Fibroblast of skin of abdomen (primary cell): ENCODE data around the gene CTH.
"Not testable (repeated sequence)": the region's sequence is repeated elsewhere in the genome, so short reads cannot be mapped to it uniquely, and the experiment has no call there.

Experiments
- DNase-seq: peaks from one replicate; pipeline ENCODE4 v3.0.0-alpha.2; 2013

CTH gene

DNA sequence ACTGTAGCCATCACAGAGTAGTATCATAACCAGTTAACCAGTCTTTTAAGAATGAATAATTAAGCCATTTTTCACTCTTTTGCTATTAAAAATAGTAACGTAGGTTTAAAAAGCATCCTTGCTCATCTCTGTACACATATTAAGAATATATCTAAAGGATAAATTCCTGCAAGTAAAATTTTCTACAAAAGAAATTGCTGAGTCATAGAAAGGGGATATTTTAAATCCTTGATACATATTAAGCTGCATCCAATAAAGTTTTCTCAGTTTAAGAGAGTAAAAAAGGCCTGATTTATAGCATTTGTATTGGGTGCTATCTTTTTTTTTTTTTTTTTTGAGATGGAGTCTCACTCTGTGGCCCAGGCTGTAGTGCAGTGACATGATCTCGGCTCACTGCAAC is 1.9 kb upstream of the CTH start:
- DNase-seq, result no peak

DNA sequence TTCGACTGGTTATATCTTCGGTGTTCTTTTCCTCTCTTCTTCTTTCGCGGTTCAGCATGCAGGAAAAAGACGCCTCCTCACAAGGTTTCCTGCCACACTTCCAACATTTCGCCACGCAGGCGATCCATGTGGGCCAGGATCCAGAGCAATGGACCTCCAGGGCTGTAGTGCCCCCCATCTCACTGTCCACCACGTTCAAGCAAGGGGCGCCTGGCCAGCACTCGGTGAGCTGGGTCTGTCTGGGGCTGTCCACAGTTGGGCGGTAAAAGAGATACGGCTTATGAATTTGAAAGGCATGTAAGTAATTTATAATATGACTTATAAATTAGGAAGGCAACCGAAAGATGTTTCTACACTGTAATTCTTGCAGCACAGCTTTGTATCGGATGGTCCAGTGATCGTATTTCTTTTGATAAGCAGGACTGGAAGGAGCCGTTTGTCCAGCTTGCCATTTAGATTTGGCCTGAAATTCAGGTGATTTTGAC is 334 bp downstream of the CTH start:
- DNase-seq, result no peak

DNA sequence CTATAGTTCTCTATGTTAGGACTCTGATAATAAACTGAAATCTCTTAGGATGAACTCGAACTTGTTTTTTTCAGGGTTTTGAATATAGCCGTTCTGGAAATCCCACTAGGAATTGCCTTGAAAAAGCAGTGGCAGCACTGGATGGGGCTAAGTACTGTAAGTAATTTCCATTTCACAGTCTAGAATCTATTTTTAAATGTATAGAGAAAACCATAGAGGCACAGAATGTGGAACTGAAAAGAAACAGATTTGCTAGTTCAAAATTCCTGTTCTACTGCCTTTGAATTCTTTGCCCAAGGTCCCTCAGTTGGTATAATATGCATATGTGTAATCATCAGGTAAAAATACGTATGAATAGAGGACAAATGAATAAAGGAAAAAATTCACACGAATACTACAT is 4.8 kb downstream of the CTH start:
- DNase-seq, result no peak

DNA sequence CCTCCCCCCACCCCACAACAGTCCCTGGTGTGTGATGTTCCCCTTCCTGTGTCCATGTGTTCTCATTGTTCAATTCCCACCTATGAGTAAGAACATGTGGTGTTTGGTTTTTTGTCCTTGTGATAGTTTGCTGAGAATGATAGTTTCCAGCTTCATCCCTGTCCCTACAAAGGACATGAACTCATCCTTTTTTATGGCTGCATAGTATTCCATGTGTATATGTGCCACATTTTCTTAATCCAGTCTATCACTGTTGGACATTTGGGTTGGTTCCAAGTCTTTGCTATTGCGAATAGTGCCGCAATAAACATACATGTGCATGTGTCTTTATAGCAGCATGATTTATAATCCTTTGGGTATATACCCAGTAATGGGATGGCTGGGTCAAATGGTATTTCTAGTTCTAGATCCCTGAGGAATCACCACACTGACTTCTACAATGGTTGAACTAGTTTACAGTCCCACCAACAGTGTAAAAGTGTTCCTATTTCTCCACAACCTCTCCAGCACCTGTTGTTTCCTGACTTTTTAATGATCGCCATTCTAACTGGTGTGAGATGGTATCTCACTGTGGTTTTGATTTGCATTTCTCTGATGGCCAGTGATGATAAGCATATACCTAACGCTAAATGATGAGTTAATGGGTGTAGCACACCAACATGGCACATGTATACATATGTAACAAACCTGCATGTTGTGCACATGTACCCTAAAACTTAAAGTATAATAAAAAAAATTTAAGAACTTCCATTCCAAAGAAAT is 8.1 kb downstream of the CTH start:
- not testable (repeated sequence) for DNase-seq

DNA sequence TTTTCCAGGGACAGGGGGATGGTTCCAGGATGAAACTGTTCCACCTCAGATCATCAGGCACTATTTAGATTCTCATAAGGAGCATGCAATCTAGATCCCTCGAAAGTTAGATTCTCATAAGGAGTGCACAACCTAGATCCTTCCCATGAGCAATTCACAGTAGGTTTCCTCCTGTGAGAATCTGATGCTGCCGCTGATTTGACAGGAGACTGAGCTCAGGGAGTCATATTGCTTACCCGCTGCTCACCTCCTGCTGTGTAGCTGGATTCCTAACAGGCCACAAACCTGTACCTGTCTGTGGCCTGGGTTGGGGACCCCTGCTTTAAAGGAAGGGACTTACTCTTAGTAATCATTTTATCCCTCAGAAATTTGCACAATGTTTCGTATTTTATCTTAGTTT is 9.3 kb downstream of the CTH start:
- no peak for DNase-seq

DNA sequence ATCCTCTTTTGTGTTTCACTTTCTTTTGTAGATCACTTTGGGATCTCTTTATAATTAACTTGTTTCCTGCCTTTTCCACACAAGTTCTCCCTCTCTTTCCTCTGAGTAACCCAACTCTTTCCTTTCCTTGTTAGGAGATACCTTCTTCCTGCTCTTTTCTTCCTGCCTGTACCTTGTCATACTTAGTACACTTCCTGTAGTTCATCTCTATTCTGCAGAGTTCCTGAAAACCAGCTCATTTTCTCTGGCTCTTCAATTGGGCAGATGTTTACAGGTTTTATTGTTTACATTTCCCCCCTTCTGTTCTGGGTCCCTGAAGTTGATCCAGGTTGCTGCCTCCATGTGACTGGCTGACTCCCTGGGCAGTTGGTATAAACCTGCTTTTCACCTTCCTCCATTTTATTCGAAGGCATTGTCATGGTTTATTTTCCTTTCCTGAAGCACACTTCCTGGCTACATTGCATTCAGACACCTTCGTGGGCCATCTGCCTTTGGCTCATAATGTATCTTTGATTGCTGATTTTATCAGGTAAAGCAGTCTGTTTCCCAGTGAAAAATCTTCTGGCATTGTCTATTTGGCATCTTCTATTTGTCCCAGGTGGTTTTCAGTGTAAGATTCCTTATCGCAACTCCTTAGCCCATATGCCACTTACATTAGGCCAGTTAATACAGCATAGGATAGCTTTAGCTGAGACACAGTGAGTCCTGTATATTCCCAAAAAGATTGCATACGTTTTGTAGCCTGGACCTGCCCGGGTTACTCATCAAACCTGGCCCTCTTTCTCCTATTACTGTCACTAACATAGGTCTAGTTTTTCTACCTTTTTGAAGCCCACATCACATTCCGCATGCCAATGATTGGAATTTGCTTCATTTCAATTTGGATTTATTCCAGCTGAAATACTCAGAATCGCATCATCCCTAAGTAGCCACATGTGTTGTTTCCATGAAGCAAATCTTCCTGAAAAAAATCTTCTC is 15.4 kb downstream of the CTH start:
- no peak for DNase-seq

DNA sequence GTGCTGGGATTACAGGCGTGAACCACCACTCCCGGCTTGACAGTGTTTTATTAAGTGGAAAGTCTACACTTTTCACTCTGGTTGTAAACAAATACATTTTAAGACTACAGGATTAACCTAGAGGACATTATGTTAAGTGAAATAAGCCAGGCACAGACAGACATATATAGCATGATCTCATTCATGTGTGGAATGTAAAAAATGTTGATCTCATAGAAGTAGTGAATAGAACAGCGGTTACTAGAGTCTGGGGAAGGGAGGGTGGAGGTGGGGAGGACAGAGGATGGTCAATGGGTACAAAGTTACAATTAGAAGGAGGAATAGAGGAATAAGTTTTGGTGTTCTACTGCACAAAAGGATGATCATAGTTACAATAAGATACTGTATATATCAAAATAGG is 16.9 kb downstream of the CTH start:
- peak; percentile 42 for DNase-seq

DNA sequence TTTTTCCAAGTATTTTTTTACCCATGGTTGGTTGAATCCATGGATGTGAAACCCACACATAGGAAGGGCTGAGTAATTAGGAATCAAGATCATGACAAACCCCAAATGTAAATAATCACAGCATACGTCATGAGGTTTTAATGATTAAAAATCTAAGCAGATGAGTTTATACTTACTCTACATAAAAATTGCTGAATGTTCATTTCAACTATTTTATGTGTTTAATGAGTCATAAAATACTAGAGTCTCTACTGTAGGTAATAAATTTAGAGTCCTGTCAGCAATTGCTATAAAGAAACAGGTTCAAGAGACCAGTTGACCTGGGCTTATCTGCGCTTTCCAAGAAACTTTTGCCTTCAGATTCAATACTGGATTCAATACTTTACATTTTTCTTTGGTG is 18.2 kb downstream of the CTH start:
- peak; percentile 48 for DNase-seq

DNA sequence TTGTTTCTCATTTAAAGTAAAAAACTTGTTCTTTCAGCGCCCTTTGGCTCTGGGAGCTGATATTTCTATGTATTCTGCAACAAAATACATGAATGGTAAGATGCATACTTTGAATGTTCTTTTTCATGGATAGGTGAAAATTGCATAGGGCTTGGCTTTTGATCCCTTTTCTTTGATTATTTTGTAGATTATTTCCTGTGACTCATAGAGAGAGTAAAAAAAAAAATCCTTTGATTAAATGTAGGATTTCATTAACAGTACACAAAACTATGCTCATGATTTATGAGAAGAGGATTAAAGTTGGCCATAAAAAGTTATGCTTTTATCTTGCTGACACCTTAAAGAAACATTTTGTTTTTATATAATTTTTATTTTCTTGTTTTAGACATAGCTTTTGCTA is 18.7 kb downstream of the CTH start:
- no peak for DNase-seq

DNA sequence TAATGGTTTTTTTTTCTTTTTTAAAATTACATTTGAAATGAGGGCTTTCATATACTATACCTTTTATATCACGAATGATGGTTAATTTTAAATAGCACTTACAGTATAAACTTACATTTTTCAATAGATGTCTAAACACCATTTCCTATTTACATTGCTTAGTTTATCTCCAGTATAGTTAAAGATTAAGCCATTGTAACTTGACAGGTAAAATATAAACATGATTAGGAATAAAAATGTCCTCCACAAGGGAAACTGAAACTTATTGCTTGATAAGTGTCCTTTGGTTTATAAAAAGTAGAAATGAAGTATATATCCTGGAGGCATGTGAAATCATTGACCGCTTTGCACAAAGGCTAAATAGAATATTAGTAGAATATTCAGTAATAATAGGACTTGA is 20.2 kb downstream of the CTH start:
- DNase-seq, result no peak

DNA sequence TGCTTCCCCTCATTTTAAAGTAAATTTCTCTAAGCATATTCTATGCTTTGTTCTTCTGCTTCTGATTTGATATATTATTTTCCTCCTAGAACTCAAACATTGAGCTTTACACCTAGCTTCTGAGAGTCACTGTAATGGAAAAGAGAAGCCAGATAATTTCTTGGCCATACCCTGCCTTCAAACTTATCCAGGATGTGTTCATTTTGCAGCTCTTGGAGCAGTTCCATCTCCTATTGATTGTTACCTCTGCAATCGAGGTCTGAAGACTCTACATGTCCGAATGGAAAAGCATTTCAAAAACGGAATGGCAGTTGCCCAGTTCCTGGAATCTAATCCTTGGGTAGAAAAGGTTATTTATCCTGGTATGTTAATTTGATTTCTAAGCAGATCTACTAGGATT is 20.8 kb downstream of the CTH start:
- DNase-seq, result no peak

DNA sequence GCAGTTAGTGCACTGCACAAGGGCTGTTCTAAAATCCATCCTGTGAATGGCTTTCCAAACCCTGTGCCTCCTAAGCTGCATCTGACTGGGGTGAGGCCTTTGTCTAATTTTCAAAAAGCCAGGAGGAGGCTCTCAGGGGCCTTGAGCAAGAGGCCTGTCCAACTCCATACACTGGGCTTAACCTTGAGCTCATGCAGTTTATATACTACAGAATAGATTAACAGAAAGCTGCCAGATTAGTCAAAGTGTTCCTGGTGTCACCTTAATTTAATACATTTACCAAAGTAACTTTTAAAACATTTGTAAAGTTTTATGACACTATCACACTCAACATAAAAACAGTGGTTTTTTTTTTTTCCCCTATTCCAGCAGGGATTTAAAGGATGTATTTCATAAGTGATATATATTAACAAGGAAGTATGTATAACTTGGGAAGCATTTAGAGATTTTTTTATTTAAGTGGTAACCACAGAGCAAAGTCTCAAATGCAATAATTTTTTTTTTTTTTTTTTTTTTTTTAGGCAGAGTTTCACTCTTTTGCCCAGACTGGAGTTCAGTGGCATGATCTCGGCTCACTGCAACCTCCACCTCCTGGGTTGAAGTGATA is 23.3 kb downstream of the CTH start:
- DNase-seq, result no peak

DNA sequence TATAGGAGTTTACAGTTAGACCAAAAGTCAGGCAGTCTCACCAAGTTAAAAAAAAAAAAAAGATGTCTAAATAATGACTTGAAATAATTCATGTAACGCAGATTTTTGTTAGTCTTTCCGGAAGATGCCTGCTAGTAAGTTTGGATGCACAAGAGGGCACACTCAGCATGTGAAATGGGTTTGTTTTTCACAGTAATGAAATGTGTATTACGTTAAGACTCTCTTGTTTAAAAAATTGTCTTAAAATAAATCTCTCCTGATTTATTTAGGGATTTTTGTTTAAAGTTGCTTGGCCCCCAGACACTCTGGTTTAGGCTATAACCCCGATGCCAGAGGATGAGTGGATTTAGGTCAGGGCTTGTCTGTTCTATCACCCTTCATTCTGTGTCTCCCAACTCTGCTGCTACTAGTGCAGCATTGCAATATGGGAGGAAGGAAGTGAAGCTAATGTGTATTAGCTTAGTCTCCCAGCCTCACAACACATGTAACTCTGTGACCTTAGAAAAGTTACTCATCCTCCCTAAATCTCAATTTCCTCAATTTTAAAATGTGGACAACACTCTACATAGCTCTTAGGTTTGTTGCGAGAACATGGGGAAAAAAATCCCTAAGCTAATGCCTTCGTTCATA is 25.7 kb downstream of the CTH start:
- DNase-seq, result peak; percentile 28

DNA sequence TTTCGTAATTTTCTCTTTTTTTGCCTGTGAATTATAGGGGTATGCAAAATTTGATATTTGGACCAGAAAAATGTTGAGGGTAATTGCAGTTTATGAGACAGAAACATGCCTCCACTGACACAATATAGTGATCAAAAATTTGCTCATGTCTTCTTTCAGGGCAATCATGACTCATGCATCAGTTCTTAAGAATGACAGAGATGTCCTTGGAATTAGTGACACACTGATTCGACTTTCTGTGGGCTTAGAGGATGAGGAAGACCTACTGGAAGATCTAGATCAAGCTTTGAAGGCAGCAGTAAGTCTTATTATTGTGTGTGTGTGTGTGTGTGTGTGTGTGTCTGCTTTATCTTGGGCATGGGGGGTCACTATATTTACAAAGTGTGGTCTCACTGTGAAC is 27.5 kb downstream of the CTH start:
- DNase-seq, result peak; percentile 10

DNA sequence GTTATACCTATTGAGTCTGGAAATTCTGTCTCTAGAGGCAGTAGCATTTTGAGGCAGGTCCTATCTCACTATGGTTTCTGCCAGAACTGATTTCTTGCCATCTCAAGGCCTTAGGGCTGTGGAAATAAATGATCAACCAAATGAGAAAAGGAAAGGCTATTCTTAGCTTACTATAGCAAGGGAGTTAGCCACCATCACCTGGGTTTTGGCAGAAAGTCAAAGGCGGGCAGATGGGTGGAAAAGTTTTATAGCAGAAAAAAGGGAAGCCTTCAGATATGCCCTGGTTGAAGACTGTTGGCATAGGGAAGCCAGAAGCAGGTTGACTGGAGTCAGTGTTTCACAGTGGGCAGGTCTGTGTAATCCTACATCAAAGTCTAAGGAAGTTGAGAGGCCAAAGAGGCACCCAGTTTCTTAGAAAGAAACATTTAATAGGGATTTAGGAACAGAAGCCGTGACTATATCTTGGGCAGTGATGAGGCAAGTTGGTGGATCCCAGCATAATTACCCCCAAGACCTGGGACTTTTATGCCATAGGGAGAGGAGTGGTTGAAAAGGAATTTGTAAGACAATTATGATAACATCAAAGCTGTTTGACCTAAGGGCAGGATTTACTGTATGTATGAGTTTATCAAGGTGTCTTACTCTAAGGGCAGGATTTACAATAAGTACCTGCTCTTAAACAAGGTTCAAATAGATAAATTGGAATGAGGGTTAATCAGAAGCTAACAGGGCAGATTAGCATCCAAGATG is 29.7 kb downstream of the CTH start:
- DNase-seq, result no peak

DNA sequence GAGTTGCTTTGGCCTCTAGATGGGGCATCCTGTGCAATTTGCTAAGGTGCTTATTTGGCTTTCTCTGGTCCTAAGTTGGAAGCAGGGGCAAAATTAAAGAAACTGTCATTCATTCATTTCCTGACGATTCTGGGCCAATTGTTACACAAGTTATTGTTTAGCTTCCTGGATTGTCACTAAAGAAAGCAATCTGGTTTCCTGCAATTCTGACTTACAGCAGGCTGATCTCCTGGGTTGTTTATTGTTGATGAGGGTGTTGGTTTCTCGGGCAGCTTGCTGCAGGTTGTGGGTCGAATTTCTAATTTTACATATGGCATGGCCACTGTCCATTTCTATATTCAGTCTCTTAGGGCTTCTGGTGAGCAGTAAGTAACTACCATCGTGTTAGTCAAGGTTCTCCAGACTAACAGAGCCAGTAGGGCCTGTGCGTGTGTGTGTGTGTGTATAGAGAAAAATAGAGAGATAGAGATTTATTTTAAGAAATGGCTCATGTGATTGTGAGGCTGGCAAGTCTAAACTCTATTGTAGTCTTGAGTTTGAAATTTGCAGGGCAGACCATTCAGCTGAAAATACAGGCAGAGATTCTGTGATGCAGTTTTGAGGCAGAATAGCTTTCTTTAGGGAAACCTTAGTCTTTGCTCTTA is 30.4 kb downstream of the CTH start:
- no peak for DNase-seq

DNA sequence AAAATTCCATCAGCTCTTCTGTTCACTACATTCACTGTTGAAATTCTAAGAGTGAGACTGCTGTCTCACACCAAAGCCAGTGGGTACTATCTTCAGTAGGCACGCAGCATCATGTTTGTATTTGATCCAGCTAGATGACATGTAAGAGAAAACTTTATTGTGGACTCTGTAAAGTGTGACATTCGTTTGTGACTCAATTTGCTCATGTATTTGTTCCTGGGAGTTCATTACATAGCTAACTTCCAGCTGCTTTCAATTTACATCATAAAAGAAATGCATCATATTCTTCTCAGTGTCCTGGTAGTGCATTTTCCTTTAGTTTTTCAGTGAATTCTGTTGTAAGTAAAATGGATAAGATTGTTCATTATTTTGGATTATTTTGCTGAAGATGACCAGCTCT is 31.4 kb downstream of the CTH start:
- peak; percentile 9 for DNase-seq

DNA sequence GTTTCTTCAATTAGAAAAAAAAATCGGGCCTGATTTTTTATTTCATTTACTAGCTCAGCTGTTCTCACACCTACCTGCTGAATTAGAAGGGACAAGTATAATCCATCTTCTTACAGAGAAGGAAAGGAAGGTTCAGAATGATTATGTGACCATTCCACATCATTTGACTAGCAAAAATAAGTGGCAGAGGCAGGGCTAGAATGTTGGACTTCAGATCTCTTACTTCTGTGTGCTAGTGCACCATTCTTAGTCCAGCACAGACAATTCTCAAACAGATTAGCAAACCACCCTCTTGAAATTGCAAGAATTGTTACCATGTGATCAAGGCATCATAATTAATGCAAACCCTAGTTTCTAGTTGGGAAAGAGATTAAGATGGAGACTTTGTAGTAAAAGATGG is 32.7 kb downstream of the CTH start:
- no peak for DNase-seq

DNA sequence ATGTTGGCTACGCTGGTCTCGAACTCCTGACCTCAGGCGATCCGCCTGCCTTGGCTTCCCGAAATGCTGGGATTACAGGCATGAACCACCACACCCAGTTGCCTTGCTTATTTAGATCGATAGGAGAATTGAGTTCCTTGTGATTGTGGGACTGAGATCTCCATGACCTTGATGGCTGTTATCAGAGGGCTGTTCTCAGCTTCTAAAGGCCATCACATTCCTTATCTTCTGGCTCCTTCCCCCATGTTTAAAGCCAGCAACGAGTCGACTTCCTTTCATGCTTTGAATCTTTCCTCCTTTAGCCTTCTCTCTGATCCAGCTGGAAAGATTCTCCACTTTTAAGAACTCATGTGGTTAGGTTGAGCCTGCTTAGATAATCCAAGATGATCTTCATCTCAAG is 38.0 kb downstream of the CTH start:
- DNase-seq, result no peak

DNA sequence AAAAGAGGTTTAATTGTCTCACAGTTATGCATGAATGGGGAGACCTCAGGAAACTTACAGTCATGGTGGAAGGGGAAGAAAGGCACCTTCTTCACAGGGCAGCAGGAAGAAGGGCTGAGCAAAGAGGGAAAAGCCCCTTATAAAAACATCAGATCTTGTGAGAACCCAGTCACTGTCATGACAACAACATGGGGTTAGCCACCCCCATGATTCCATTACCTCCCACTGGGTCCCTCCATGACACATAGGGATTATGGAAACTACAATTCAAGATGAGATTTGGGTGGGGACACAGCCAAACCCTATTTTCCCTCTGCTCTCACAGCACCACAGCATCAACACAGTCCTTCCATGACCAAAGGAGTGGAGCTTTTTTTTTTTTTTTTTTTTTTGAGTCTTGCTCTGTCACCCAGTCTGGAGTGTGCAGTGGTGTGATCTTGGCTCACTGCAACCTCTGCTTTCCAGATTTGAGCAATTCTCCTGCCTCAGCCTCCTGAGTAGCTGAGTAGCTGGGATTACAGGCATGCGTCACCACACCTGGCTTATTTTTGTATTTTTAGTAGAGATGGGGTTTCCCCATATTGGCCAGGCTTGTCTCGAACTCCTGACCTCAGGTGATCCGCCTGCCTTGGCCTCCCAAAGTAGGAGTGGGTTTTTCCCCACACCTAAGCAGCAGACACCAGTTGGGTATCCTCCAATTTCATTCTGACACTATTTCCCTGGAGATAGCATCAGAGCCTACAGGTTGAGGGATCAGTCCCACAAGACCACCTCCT is 41.3 kb downstream of the CTH start:
- DNase-seq, result not testable (repeated sequence)

DNA sequence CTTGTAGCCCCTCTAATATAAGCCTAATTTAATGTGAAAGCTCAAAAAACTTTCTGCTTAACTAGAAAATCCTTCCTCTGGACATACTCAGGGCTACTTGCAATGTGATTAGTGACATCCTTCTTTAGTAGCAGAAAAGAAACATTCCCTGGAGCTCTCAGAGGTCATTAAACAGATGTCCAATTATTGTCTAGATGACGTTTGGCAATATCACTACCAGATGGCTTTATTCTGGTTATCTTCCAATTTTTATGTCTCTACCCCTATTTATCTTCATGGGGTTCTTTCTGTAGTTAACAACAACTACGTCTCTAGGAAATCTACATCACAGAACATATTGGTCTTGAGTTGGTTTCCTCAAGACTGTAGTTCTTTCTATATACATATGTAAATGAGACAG is 44.2 kb downstream of the CTH start:
- DNase-seq, result no peak
